ENCODE data around the gene MYOC.
"Not testable (repeated sequence)": the region's sequence is repeated elsewhere in the genome, so short reads cannot be mapped to it uniquely, and the experiment has no call there.

MYOC gene

GRCh38 chr1:171600862-171601261 is 51.6 kb downstream of the MYOC start:
- DNase-seq, result no peak

DNA sequence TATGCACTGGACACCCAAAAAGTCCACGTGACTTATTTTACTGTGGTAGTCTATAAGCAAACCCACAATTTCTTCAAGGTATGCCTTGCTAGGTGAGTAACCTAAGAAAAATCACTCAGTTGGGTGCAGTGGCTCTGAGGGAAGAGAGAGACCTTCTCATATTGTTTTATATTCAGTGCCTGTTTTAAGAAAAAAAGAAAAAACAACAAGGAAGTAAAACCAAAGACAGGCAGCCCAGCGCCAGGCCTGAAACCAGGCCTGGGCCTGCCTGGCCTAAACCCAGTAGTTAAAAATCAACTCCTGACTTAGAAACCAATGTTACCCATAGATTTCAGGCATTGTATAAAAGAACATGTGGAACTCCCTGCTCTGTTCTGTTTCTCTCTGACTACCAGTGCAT is 52.2 kb downstream of the MYOC start:
- not testable (repeated sequence) for DNase-seq

DNA sequence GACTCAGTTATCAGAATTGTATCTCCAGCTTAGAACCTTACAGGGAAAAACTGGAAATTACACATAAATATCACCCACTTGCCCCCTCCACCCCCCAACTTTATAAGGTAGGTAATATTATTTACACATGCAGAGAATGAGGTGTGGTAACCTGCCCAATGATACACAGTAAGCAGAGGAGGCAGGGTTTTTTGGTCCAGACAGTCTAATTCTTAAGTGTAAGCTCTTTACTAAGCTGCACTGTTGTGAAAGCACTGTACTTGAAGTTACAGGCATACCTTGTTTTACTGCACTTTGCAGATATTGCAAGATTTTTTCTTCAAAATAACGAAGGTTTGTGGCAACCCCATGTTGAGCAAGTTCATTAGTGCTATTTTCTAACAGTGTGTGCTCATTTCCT is 55.3 kb downstream of the MYOC start:
- no peak for DNase-seq

GRCh38 chr1:171596705-171597104 is 55.8 kb downstream of the MYOC start:
- no peak for DNase-seq

DNA sequence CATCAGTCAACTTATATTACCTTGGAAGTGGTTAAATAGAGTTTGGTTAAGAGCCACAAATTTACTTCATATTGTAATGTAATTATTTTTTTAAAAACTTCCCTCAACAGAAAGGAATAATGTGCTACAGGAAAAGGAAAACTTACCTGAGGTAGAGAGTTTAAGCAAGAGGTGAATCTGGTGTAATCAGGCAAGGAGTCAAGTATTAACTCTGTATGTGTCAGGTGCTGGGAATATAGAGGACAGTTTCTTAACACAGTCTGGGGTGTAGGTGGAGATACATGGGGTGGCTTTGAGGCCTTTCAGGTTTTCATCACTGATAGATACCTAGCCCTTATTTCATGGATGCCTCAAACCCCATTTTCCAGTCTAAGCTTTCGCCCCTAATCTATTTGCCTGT is 56.4 kb downstream of the MYOC start:
- DNase-seq, result no peak

- no peak for DNase-seq
Measured at GRCh38 chr1:171595324-171595723, 57.2 kb downstream of the MYOC start.

GRCh38 chr1:171590022-171590421 is 62.5 kb downstream of the MYOC start:
- no peak for DNase-seq

DNA sequence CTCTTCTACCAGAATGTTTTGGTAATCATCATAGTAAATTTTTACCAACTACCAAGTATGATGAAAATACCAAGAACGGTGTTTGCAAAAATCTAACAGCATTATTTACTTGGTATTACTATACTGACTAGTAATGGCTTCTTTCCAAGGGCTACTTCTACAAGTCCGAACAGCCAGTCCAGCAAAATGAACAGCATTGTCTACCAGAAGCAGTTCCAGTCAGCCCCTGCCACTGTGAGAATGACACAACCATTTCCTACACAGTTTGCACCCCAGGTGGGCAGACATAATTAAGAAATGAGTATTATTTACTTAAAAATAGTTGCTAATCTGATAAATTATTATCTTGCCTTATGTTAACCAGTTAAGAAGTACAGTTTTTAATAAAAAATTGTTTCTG is 64.3 kb downstream of the MYOC start:
- DNase-seq, result no peak

GRCh38 chr1:171585715-171586114 is 66.8 kb downstream of the MYOC start:
- no peak for DNase-seq
